A549 treated with AZD9567 at 1 μM for 4 hours (cell line): ENCODE results near the gene TIMMDC1. TPM values are rescaled to one million over a fixed set of nuclear protein-coding genes. Genes with fewer than 3 reads are reported as not detected.

Source experiments
- total RNA-seq: library from RNA; stranded (reverse); fragments of 200-300 nt; extraction: Qiagen RNA extraction; gene quantifications from 5 replicates; pipeline ENCODE4 v1.2.3, GENCODE V29; 2022; ENCODE audit not compliant: insufficient read depth

The TIMMDC1 gene, protein sequence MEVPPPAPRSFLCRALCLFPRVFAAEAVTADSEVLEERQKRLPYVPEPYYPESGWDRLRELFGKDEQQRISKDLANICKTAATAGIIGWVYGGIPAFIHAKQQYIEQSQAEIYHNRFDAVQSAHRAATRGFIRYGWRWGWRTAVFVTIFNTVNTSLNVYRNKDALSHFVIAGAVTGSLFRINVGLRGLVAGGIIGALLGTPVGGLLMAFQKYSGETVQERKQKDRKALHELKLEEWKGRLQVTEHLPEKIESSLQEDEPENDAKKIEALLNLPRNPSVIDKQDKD
- 74.4 to 82.6 TPM (median 80.0 TPM) in 5 replicates for total RNA-seq

DNA sequence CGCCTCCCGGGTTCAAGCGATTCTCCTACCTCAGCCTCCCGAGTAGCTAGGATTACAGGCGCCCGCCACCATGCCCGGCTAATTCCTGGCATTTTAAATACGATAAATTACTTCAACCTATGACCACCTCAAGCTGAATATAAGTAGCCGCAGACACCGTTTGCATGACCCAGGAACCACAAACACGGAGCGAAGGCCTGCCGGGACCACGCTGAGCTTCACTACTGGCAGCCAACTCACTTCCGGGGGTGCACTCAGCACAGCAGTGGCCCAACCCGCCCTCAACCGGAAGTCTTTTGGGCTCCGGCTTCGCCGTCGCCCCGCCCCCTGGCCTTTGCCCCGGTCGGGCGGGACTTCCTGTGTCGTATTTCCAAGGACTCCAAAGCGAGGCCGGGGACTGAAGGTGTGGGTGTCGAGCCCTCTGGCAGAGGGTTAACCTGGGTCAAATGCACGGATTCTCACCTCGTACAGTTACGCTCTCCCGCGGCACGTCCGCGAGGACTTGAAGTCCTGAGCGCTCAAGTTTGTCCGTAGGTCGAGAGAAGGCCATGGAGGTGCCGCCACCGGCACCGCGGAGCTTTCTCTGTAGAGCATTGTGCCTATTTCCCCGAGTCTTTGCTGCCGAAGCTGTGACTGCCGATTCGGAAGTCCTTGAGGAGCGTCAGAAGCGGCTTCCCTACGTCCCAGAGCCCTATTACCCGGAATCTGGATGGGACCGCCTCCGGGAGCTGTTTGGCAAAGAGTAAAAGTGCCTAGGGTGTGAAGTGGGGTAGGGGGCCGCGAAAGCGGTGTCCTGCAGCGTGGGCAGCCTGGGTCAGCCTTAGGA lies at the start of gene TIMMDC1:
Gene TIMMDC1, plus strand, starts transcription at position 362 of the 826 bp plus-strand sequence. Its CDS starts 187 bp downstream, at position 549.

DNA sequence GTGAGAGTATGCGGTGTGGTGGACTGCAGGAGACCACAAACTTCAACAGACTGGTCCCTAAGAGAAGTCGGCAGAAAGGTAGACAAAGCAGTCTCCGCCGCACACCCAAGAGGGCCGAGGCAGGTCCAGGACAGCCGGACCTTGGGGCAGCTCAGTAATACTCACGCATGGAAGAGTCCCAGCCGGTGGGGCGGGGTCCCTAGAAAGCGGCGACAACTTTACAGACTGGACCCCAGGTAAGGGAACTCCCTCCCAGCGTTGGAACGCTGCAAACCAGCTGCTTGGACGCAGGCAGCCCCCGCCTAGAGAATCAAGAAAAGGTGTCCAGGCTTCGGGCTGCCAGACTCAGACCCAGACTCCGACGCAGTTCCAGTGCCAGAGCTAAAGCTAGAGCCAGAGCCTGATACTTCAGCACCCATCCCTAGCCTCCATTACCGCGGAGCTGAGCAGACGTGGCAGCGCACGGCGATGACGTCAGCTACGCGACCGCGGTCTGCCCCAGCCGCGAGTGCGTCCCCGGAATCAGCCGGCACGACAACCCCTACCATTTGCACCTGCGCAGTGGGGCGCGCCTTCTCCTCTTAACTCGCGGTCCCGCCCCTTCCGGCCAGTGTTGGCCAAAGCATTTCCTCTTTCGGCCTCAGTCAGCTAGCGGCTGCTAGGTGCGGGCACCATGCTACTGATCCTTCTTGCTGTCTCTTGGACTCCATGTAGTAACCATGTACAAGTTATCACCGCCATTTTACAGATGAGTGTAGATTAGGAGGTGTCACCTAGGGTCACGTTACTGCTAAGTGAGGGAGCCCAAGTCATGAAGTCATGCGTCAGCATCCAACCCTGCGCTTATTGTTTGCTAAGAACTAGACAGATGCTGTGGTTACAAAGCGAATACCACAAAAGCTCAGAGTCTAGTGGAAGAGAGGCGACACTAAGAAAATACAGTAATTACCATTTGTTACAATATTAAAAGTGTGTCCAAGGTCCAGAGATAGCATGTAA lies 34.9 kb upstream of the TIMMDC1 start, which contains the start of gene TMEM39A:
Gene TMEM39A, minus strand, starts transcription at position 445 of the 999 bp plus-strand sequence. CDS start 1,541 bp downstream, outside the sequence.

DNA sequence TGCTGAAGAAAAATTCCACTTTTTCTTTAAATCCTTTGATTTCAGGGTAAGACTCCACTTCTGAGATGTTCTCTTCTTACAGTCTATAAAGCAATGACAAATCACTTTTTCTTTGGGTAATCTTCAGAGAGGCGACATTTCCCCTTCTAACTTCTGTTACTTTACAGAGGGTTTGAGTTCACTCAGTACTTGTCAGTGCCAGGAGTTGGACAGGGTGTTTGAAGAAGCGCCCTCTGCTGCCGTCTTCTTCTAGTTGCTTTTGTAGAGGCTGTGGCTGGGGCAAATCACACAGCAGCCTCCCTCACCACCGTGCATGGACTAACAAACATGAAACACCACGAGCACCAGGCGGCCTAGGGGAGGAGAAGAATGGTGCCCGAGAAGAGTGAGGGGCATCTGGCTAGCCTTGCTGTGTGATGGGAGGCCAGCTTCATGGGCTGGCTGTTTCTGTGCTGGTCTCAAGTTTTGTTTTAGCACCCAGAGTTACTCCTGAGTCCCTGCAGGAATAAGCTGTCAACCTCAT lies 61.2 kb downstream of the TIMMDC1 start, which contains the start of gene CD80:
Gene CD80, minus strand, starts transcription at position 174 of the 523 bp plus-strand sequence. CDS start 1,886 bp downstream, outside the sequence.

Other genes starting within 250 kb of the TIMMDC1 start
- 0.67 to 1.1 TPM (median 1.0 TPM) in 5 replicates for gene ARHGAP31, start 204.2 kb upstream of the TIMMDC1 start, total RNA-seq
- 19.0 to 28.7 TPM (median 26.8 TPM) in 5 replicates for gene TMEM39A, start 34.9 kb upstream of the TIMMDC1 start, total RNA-seq
- gene POGLUT1, start 29.6 kb upstream of the TIMMDC1 start, total RNA-seq: 8.6 to 10.6 TPM (median 9.8 TPM) in 5 replicates
- not detected in 5 replicates for gene CD80, start 61.1 kb downstream of the TIMMDC1 start, total RNA-seq
- 2.2 to 2.8 TPM (median 2.3 TPM) in 5 replicates for gene ADPRH, start 80.9 kb downstream of the TIMMDC1 start, total RNA-seq
- 0.22 to 0.57 TPM (median 0.37 TPM) in 4 of 5 replicates, not detected in the other for gene PLA1A, start 99.3 kb downstream of the TIMMDC1 start, total RNA-seq
- 0.14 to 0.39 TPM (median 0.24 TPM) in 4 of 5 replicates, not detected in the other for gene POPDC2, start 162.0 kb downstream of the TIMMDC1 start, total RNA-seq
- 89.3 to 109 TPM (median 104 TPM) in 5 replicates for gene COX17, start 178.9 kb downstream of the TIMMDC1 start, total RNA-seq
- gene CFAP91, start 204.5 kb downstream of the TIMMDC1 start, total RNA-seq: 0.12 to 0.24 TPM (median 0.19 TPM) in 4 of 5 replicates, not detected in the other